Activated CD8-positive, alpha-beta memory T cell treated with anti-CD3 and anti-CD28 coated beads, Interleukin-2, amount 50 U/mL, for 1 hour (primary cell): ENCODE results near the gene LAX1.
"Not testable (repeated sequence)": the region's sequence is repeated elsewhere in the genome, so short reads cannot be mapped to it uniquely, and the experiment has no call there.

ENCODE experiments used
- DNase-seq: peaks from one replicate; pipeline ENCODE4 v3.0.0-alpha.2; 2020; ENCODE audit errors: extremely low read depth

The LAX1 gene

GRCh38 chr1:203765029-203765837, at the start of gene LAX1:
TSS of gene LAX1 (plus strand) at chr1:203765183. CDS start at chr1:203765566, 383 bp downstream.
- peak; percentile 73 for DNase-seq

GRCh38 chr1:203717120-203717519, 47.9 kb upstream of the LAX1 start:
- no peak for DNase-seq

- no peak for DNase-seq
Measured at GRCh38 chr1:203720242-203720641, 44.7 kb upstream of the LAX1 start.

GRCh38 chr1:203722909-203723308, 42.1 kb upstream of the LAX1 start:
- no peak for DNase-seq

GRCh38 chr1:203726417-203726867, 38.5 kb upstream of the LAX1 start:
- DNase-seq = no peak

- DNase-seq = no peak
Measured at GRCh38 chr1:203733009-203733863, 31.7 kb upstream of the LAX1 start.

- no peak for DNase-seq
Measured at GRCh38 chr1:203742436-203742835, 22.5 kb upstream of the LAX1 start.

GRCh38 chr1:203743091-203743571, 21.9 kb upstream of the LAX1 start:
- DNase-seq = no peak

- no peak for DNase-seq
Measured at GRCh38 chr1:203744075-203744972, 20.7 kb upstream of the LAX1 start.

GRCh38 chr1:203746281-203746680, 18.7 kb upstream of the LAX1 start:
- DNase-seq = no peak

GRCh38 chr1:203751051-203751450, 13.9 kb upstream of the LAX1 start:
- no peak for DNase-seq

GRCh38 chr1:203751618-203752361, 13.2 kb upstream of the LAX1 start:
- DNase-seq = not testable (repeated sequence)

- DNase-seq = no peak
Measured at GRCh38 chr1:203754455-203754864, 10.5 kb upstream of the LAX1 start.

GRCh38 chr1:203756036-203756435, 8.9 kb upstream of the LAX1 start:
- DNase-seq = no peak

- DNase-seq = not testable (repeated sequence)
Measured at GRCh38 chr1:203758749-203759148, 6.2 kb upstream of the LAX1 start.

- DNase-seq = no peak
Measured at GRCh38 chr1:203760506-203760905, 4.5 kb upstream of the LAX1 start.

- DNase-seq = not testable (repeated sequence)
Measured at GRCh38 chr1:203761958-203762357, 3.0 kb upstream of the LAX1 start.

- DNase-seq = no peak
Measured at GRCh38 chr1:203763505-203763904, 1.5 kb upstream of the LAX1 start.

GRCh38 chr1:203764105-203765028, 616 bp upstream of the LAX1 start:
- no peak for DNase-seq

- no peak for DNase-seq
Measured at GRCh38 chr1:203768256-203768655, 3.3 kb downstream of the LAX1 start.
